Middle frontal gyrus (tissue), 1 donor: ENCODE results near the gene EIF5.

ENCODE experiments used
- DNase-seq: peaks from one replicate; pipeline ENCODE4 v3.0.0-alpha.2; 2015; ENCODE audit warnings: low spot score; ENCODE audit errors: extremely low spot score

EIF5 gene

DNA sequence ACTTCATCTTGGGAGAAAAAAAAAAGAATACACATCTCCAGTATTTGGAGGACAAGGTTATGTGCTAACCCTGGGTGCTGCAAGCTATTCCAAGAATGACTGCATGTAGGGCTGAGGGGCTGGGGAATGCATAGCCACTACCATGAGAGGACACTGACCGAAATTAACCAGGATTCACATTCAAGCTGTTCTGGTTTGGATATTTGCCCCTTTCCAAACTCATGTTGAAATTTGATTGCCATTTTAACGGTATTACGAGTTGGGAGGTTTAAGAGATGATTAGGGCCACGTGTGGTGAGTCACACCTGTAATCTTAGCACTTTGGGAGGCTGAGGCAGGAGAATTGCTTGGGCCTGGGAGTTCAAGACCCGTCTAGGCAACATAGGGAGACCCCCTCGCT, 32.7 kb downstream of the EIF5 start:
- no peak for DNase-seq

DNA sequence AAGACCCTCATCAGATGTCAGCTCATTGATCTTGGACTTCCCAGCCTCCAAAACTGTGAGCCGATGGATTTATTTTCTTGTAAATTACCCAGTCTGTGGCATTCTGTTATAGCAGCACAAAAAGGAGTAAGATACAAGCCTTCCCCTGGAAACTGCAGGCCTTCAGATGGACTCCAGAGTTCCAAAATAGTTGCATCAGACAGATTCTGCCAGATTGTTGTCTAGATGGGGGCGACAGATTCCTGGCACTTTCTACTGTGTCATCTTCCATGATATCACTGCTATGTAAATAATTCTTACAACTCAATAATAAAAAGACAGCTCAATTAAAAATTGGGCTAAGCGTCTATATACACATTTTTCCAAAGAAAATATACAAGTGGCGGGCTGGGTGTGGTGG, 34.0 kb downstream of the EIF5 start:
- DNase-seq = no peak

DNA sequence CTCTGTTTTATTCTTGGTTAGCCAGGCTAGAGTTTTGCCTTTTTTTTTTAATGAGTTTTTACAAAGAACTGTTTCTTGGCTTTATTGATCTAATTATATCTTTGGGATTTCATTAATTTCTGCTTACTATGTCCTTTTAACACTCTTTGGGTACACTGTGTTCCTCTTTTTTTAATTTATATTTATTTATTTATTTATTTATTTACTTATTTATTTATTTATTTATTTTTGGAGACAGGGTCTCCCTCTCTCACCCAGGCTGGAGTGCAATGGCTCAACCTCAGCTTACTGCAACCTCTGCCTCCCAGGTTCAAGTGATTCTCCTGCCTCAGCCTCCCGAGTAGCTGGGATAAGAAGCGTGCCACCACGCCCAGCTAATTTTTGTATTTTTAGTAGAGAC, 36.0 kb downstream of the EIF5 start:
- no peak for DNase-seq

DNA sequence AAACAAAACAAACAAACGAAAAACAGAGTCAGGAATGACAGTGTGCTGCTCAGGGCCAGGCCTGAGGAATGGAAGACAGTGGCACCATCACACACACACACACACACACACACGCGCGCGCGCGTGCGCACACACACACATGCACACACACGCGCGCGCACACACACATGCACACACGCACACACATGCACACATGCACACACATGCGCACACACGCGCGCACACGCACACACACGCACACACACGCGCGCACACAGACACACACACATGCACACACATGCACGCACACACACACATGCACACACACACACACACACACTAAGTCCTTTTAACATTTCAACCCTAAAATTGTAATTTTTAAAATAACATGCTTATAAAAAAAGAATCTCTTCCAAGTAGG, 38.0 kb downstream of the EIF5 start:
- DNase-seq = no peak

DNA sequence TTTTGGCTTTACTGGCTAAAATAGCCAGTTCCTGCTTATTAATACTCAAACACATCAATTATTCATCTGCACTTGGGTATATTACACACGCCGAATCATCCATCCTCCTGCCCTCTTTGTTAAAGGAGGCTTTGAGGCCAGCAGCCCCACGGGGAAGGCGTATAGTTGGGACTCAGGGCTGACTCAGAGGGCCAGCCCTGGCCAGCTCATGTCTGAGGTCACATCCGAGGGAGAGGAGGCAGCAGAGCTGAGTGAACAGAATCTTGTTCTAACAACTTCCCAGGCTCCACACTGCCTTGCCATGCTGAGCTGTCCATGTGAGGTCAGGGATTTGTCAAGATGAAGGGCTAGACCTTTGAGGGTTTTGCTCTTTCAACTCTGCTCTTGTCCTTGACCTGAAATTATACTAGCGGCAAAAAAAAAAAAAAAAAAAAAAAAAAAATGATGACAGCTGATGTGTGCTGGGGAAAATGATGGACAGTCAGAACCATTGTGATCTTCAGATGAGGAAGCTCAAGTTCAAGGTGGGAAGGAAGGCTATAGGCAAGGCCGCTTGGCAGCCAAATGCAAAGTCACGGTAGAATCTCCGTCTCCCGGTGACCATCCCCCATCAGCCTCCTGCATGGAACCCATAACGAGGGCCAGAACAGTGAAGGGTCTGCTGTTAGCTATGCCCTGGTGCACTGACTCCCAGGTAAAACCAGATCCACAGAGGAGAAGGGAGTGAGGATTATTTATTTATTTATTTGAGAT, 38.7 kb downstream of the EIF5 start:
- DNase-seq = no peak

DNA sequence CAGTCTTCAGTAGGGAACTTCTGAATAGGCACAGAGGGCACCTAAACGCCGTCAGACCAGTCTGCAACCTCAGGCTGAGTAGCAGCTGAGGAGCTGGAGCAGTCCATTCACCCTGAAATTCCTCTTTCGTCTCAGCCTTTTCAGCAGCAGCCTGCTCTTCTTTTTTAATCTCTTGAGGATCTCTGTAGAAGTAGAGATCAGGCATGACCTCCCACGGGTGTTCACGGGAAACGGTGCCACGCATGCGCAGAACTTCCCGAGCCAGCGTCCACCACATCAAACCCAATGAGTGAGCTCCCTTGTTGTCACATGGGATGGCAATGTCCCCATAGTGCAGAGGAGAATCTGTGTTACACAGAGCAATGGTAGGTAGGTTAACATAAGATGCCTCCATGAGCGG, 40.1 kb downstream of the EIF5 start:
- DNase-seq = no peak

DNA sequence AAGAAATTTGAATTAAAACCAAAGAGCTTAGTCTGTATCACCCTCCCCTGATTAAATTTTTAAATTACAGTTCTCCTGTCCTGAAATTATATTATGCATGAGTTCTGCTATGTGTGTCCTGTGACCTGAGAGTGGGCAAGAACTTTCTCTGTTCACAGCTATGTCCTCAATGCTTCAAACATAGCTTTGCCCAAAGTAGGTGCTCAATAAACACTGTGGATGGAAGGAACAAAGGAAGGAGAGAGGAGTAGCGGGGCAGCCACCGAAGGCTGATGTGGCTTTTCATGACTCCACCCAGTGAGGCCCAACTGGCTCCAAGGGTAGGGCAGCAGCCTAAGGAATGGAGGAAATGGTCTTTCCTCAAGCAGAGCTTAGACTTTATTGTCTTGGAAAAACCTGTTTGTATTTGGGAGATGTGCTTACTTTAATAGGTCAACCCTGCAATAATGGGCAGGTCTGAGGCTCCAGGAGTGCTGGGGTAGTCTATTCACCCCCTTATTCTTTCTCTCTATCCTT, 43.5 kb downstream of the EIF5 start:
- DNase-seq = no peak

DNA sequence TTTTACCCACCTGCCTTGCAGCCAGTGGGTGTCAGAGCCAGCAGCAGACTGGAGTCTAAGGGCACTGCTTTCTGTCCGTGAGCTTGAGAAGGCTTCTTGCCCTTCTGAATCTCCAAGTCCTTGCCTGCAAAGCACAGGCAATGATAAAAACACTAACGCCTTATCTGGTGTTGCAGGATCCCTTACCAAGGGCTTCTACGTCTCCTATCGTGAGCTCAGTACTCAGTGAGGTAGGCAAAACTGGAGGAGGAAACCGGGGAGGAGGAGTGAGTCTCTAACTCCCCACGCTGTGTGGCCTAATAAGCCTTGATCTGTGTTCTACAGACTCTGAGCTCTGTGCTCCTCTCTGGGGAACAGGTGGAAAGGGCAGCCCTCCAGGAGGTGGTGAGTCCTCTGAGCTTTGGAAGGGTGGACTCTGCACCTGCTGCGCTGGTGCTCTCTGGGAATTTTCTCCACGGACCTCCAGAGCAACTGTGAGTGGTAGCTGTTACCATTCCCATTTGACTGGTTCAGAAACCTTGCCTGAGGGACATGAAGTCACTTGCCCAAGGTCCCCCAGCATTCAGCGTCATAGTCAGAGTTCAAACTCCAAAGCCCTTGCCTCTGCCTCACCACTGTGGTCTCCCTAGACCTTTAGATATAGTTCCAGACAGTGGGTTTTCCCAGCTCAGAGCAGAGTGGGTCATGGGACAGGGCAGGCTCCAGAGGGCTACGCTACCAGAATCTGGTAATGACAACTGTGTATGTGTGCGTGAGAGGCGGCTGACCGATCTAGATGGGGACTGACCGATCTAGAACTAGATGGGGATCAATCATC, 44.2 kb downstream of the EIF5 start:
- DNase-seq = no peak

DNA sequence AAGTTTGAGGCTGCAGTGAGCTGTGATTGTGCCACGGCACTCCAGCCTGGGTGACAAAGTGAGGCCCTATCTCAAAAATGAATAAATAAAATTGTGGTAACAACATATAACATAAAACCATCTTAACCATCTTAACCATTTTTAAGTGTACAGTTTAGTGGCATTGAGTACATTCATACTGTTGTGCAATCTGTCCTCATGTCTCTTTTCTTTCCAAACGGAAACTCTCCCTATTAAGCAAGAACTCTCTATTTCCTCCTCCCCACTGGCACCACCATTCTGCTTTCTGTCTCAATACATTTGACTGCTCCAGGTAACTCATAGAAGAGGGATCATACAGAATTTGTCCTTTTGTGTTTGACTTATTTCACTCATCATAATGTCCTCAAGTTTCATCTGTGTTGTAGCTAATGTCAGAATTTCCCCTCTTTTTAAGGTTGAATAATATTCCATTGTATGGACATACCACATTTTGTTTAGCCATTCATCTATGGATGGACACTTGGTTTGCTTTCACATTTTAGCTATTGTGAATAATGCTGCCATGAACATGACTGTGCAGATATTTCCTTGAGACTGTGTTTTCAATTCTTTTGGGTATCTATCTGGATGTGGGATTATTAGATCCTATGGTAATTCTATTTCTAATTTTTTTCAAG, 46.8 kb downstream of the EIF5 start:
- DNase-seq = no peak

DNA sequence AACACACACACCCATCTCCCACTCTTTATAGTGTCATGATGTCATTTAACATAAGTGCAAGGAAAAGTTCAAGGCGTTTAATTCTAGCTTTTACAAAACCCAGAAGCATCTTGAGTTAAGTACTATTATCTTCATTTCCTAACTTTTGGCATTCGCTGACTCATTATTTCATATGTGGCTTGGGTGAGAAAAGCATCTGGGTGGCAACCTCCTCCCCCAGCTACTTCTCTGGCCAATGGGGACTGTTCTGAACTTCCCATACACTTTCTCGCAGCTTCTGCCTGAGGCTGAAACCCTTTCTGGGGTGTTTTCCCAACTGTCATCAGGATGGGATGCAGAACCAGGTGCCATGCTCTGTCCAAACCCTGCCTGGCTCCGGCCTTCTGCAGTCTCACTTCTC, 48.3 kb downstream of the EIF5 start:
- DNase-seq = no peak

DNA sequence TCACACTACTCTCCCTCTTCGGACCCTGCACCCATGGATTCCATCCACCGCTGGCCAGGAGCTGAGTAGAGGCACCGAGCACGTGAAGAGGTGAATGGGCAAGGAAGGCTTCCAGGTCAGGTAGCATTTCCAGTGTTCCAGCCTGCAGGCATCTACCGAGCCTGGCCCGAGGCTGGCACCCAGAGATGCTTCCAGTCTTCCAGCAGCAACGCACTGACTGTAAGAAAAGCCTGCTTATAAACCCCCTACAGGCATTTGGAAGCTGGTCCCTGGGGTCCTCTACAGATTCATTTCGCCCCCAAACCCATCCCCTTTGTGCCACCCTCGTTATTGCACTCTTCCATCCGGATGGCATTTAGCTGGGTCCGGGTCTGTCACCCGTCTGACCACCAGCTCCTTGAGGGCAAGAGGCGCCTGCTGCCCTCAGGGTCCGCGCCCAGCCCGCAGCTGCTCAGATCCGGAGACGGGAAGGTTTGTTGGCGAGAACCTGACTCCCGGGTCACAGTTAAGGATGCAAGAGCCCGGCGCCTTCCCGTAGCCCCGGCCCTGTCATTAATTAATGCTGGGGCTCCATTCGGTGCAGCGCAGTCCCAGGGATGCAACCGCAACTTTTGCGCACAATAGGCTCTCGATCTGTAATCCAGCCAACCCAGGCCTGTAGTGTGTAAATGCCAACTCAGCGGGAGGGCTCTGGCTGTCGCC, 50.6 kb downstream of the EIF5 start:
- DNase-seq = no peak

DNA sequence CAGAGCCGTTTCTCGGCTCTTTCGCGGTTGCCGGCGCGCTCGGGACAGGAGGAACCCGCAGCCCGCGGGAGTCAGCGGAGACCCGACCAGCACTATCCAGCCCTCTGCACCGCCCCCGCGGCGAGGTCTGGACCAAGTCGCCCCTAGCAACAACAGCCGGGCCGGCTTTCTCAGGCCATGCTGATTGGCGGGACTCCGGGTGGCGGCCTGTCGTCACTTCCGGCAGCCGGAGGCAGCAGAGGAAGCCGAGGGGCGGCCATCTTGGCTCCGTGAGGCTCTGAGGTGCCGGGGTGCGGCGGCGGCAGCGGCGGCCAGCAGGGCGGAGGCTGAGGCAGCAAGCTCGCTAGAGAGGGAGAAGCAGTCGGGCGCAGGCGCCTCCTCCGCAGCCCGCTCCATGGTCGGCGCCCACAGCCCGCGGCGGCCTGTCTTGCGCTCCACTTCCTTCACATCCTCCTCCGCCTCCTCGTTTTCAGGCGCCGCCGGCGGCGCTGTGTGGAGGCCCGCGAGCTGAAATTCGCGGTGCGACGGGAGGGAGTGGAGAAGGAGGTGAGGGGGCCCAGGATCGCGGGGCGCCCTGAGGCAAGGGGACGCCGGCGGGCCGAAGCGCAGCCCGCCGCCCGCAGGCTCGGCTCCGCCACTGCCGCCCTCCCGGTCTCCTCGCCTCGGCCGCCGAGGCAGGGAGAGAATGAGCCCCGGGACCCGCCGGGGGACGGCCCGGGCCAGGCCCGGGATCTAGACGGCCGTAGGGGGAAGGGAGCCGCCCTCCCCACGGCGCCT, 51.3 kb downstream of the EIF5 start, which contains the start of gene MARK3:
MARK3 (plus strand) TSS at position 264 of the 777 bp plus-strand sequence. CDS start 615 bp downstream, outside the sequence.
- peak; percentile 95 for DNase-seq

DNA sequence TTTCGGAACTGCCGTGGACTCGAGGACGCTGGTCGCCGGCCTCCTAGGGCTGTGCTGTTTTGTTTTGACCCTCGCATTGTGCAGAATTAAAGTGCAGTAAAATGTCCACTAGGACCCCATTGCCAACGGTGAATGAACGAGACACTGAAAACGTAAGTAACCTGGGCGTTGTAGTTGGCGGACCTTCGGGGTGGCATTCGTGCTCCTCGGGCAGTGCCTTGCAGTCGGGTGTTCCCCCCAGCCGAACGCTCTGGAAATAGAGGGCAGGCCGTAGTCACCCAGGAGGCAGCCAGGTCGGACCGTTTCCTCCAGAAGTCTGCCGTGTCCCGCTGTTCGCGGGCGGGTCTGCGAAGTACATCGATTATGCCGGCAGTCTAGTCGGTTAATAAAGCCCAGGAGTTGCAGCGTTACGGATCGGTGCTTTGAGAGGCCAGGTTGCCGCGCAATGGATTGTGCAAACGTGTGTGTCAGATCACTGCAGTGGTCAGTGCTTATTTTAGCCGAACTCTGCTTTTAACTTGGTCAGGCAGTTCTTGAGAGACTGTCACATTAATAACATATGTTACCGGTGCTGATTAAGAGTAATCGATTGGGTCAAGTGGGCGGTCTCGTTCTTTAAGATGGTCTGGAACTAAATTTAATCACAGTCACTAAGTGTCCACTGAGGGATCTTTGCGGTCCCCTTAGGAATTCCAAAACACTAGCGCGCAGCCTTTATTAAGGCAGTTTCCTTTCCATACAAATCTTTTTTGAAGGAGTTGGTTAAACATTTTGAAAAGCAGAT, 52.1 kb downstream of the EIF5 start:
- DNase-seq = no peak

DNA sequence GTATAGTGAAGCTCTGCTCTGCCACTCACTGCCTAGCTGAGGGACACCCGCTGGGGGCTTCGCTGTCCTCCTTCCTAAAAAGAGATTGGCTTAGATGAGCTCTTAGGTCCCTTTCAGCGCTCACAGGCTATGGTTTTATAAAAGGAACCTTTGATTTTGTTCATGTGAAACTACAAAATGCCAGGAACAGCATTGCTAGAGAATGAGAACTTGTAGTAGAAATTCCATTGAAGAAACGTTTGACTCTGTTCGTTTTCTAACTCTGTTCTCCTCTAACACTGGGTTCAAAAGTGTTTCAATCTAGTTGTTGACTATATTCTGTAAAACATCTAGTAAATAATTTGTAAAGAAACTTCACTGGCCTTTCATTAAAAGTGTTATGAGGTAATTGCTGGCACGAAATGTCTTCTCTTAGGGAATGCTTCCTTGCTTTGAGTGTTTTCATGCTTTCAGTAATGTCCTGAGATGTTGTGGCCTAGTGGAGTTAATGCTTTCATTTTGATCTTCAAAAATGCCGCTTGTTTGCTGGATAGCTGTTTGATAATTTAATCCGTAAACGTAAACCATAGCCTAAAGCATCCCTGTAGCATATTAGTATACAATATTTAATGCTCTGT, 52.8 kb downstream of the EIF5 start:
- no peak for DNase-seq

DNA sequence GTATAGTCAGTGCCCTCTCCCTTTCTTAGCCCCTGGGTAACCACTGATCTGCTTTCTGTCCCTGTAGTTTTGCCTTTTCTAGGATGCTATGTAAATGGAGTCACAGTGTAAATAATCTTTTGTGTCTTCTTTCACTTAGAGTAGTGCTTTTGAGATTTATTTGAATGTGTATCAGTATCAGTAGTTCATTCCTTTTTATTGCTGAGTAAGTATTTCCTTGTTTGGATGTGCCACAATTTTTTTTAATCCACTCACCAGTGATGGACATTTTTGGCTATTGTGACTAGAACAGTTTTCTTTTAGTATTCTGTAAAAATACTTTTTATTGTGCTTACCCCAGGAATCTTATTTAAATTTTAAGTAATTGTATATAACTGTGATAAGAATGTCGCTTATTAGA, 54.6 kb downstream of the EIF5 start:
- no peak for DNase-seq

DNA sequence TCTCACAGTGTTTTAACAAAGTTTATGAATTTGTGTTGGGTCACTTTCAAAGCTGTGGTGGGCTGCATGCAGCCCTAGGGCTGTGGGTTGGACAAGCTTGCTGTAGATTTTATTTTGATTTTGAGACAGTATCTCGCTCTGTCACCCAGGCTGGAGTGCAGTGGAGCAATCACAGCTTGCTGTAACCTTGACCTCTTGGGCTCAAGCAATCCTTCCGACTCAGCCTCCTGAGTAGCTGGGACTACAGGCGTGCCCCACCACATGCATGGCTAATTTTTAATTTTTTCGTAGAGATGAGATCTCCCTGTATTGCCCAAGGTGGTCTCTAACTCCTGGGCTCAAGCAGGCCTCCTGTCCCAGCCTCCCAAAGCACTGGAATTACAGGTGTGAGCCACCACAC, 56.6 kb downstream of the EIF5 start:
- DNase-seq = no peak

DNA sequence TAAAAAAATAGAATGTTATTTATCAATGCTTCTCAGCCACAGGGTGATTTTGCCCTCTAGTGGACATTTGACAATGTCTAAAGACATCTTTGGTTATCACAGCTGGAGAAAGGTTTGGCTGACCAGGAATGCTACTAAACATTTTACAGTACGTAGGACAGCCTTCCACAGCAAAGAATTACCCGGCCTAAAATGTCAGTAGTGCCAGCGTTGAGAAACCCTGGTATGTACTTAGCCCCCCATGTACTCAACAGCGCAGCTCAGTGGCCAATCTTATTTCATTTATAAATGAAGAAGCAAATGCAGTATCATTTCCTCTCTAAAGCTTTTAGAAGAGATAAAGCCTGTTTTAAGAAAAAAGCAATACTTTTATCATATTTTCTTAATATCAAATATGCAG, 57.0 kb downstream of the EIF5 start:
- no peak for DNase-seq

DNA sequence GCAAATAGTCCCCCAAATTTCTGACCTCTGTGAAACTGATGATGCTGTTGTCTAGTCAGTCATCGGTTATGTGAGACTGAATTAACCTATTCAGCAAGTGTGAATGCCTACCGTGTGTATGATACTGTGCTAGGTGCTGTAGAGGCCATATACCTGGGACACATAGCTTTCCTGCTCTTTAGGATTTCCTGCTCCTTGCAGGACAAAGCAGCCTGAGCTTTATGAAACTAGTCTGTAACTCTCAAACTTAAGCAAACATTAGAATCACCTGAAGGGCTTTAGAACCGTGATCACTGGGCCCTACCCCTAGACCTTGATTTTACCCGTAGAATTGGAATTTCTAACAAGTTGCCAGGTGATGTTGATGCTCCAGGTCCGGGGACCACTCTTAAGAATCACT, 58.1 kb downstream of the EIF5 start:
- no peak for DNase-seq

DNA sequence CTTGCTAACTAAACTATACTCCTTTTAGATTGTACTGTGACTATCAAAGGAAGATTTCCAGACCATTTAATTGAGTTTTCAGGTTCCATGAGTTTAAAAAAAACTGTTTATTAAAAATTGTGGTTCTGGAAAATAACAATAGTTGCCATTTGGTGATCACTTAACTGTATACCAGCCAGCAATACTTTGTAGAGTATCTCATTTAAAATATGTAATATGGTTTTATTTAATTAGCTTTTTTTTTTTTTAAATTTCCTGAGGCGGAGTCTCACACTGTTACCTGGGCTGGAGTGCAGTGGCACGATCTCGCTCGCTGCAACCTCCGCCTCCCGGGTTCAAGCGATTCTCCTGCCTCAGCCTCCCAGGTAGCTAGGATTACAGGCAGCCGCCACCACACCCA, 58.5 kb downstream of the EIF5 start:
- DNase-seq = no peak
